ENCODE measurements around the gene MUS81.

MUS81 gene

GRCh38 chr11:65880027-65880426 lies 19.8 kb downstream of the MUS81 start:
- Histone ChIP-seq H3K27me3 (ENCODE audit: insufficient read depth, poor library complexity, severe bottlenecking) (no peaks in the 10 kb centered on the region), H3K4me3 (replicated peaks; ENCODE audit: insufficient read depth, low read length) (no peak overlapping the region), H3K27ac (replicated peaks) (no peak overlapping the region)
- no peak for DNase-seq (ENCODE audit: low read depth in 1 of 2, low spot score in 1 of 2)
- TF ChIP-seq SPI1 (IDR thresholded peaks at IDR 0.05; ENCODE audit: borderline replicate concordance, low read depth): no peak
- TF ChIP-seq REST (IDR thresholded peaks at IDR 0.05; ENCODE audit: insufficient replicate concordance, low read depth): no peak
- no peak for TF ChIP-seq GABPA (IDR thresholded peaks at IDR 0.05; ENCODE audit: low read depth)
- TF ChIP-seq, protein P1, sequence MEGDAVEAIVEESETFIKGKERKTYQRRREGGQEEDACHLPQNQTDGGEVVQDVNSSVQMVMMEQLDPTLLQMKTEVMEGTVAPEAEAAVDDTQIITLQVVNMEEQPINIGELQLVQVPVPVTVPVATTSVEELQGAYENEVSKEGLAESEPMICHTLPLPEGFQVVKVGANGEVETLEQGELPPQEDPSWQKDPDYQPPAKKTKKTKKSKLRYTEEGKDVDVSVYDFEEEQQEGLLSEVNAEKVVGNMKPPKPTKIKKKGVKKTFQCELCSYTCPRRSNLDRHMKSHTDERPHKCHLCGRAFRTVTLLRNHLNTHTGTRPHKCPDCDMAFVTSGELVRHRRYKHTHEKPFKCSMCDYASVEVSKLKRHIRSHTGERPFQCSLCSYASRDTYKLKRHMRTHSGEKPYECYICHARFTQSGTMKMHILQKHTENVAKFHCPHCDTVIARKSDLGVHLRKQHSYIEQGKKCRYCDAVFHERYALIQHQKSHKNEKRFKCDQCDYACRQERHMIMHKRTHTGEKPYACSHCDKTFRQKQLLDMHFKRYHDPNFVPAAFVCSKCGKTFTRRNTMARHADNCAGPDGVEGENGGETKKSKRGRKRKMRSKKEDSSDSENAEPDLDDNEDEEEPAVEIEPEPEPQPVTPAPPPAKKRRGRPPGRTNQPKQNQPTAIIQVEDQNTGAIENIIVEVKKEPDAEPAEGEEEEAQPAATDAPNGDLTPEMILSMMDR (IDR thresholded peaks at IDR 0.05; ENCODE audit: insufficient read depth, low read length): no peak
- TF ChIP-seq POLR2AphosphoS5 (IDR thresholded peaks at IDR 0.05; ENCODE audit: low read depth): no peak

DNA sequence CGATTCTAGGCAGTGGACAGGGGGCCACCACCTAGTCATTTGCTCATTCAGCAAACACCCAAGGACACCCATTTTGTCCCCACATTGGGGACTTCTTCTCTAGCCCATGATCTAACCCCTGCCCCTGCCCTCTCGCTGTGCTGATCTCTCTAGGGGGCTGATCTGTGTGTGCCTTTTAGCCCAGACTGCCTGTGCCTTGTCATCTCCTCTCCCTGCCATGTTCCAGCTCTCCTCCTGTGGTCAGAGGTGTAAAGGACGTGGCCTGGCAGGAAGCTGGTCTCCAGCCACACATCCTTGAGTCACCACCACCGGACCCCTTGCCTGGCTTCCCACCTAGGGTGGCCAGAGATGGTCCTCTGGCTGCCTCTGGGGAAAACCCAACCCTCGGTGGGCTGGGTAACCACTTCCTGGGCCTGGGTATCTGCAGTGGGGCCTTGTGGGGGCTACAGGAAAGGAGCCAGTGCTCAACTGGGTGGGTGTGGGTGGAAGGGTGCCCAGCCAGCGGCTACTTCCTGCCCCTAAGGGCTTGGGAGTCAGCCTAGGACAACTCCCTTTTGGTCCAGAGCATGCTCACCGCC lies 20.7 kb downstream of the MUS81 start:
- Histone ChIP-seq H3K4me3 (replicated peaks; ENCODE audit: insufficient read depth, low read length) (no peak overlapping the region), H3K27ac (replicated peaks) (no peak overlapping the region), H3K27me3 (ENCODE audit: insufficient read depth, poor library complexity, severe bottlenecking) (no peaks in the 10 kb centered on the region)
- no peak for DNase-seq (ENCODE audit: low read depth in 1 of 2, low spot score in 1 of 2)
- no peak for TF ChIP-seq REST (IDR thresholded peaks at IDR 0.05; ENCODE audit: insufficient replicate concordance, low read depth)
- TF ChIP-seq, protein P1 (IDR thresholded peaks at IDR 0.05; ENCODE audit: insufficient read depth, low read length): no peak
- TF ChIP-seq GABPA (IDR thresholded peaks at IDR 0.05; ENCODE audit: low read depth): no peak
- TF ChIP-seq POLR2AphosphoS5 (IDR thresholded peaks at IDR 0.05; ENCODE audit: low read depth): no peak
- no peak for TF ChIP-seq SPI1 (IDR thresholded peaks at IDR 0.05; ENCODE audit: borderline replicate concordance, low read depth)

- TF ChIP-seq GABPA (IDR thresholded peaks at IDR 0.05; ENCODE audit: low read depth) (no peak), SPI1 (IDR thresholded peaks at IDR 0.05; ENCODE audit: borderline replicate concordance, low read depth) (no peak), REST (IDR thresholded peaks at IDR 0.05; ENCODE audit: insufficient replicate concordance, low read depth) (no peak), POLR2AphosphoS5 (IDR thresholded peaks at IDR 0.05; ENCODE audit: low read depth) (no peak)
- TF ChIP-seq, protein P1 (IDR thresholded peaks at IDR 0.05; ENCODE audit: insufficient read depth, low read length): no peak
Measured at GRCh38 chr11:65882120-65883057, 22.2 kb downstream of the MUS81 start.

More at GRCh38 chr11:65882120-65883057, 22.2 kb downstream of the MUS81 start:
- H3K27me3 ChIP-seq (ENCODE audit: insufficient read depth, poor library complexity, severe bottlenecking): no peaks in the 10 kb centered on the region
- no peak overlapping the region for H3K4me3 ChIP-seq (replicated peaks; ENCODE audit: insufficient read depth, low read length)
- H3K27ac ChIP-seq (replicated peaks): no peak overlapping the region
- DNase-seq (ENCODE audit: low read depth in 1 of 2, low spot score in 1 of 2): no peak

Measured in HL-60 (cell line).